Activated naive CD4-positive, alpha-beta T cell treated with anti-CD3 and anti-CD28 coated beads for 36 hours (primary cell): ENCODE data around the gene MOCOS. TPM values are rescaled to one million over a fixed set of nuclear protein-coding genes. Genes with fewer than 3 reads are reported as not detected.

Experiments
- CTCF ChIA-PET: fragments of 350-600 bp; sonication (Branson Sonifier 250); formaldehyde crosslinking; loops from one replicate; lab custom pipeline; 2021; ENCODE audit warnings: antibody characterized with exemption; lab: Charles Lee
- DNase-seq: peaks from one replicate; pipeline ENCODE4 v3.0.0-alpha.2; 2020
- H3K27ac Mint-ChIP-seq: one replicate; pipeline ENCODE4 v1.8.0; 2021; ENCODE audit warnings: mild to moderate bottlenecking, mixed read lengths
- H3K27me3 Mint-ChIP-seq: one replicate; pipeline ENCODE4 v1.8.0; 2021; ENCODE audit warnings: low read depth, mixed read lengths
- H3K36me3 Mint-ChIP-seq: one replicate; pipeline ENCODE4 v1.8.0; 2021; ENCODE audit warnings: low read depth, mixed read lengths
- H3K4me1 Mint-ChIP-seq: one replicate; pipeline ENCODE4 v1.8.0; 2021; ENCODE audit warnings: low read depth, mixed read lengths
- H3K4me3 Mint-ChIP-seq: one replicate; pipeline ENCODE4 v1.8.0; 2021; ENCODE audit warnings: mild to moderate bottlenecking, moderate library complexity, mixed read lengths
- H3K9me3 Mint-ChIP-seq: one replicate; pipeline ENCODE4 v1.8.0; 2021; ENCODE audit warnings: mixed read lengths
- intact Hi-C: fragments of 100-400 bp; cut with micrococcal nuclease; formaldehyde crosslinking; loops from one replicate; pipeline ENCODE4 v1.15.1; 2023
- total RNA-seq, 2 experiments: library from RNA; stranded (reverse); gene quantifications; one replicate each; pipeline ENCODE4 v1.2.3, GENCODE V29; 2021

The MOCOS gene
- total RNA-seq, 2 experiments from 2014 or later = not detected

DNA sequence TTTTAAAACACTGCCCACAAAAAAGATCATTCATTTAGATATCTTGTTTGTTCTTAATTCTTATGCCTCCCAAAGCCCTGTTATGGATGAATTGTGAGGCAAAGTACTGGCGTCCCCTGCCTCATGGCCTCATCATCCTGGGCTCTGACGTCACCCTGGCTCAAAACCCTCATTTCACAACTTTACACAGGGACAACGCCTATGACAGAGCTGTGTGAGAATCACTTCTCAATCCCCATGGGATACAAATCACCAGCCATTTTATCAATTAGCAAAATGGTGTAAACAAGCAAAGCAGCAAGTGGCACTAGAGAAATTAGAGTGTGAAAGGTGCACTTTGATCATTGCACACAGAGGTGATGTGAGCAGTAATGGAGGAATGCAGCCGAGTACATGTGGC, 126.8 kb downstream of the MOCOS start:
- H3K4me3 Mint-ChIP-seq = no peak overlapping the region
- no peak overlapping the region for H3K27ac Mint-ChIP-seq
- no peaks in the 10 kb centered on the region for H3K36me3 Mint-ChIP-seq
- peaks cover 23% of the 10 kb centered on the region for H3K27me3 Mint-ChIP-seq
- H3K4me1 Mint-ChIP-seq = no peaks in the 10 kb centered on the region
- CTCF ChIA-PET = no interaction called here
- intact Hi-C loops = no loop called here
- H3K9me3 Mint-ChIP-seq = peaks cover 9% of the 10 kb centered on the region
- no peak for DNase-seq

DNA sequence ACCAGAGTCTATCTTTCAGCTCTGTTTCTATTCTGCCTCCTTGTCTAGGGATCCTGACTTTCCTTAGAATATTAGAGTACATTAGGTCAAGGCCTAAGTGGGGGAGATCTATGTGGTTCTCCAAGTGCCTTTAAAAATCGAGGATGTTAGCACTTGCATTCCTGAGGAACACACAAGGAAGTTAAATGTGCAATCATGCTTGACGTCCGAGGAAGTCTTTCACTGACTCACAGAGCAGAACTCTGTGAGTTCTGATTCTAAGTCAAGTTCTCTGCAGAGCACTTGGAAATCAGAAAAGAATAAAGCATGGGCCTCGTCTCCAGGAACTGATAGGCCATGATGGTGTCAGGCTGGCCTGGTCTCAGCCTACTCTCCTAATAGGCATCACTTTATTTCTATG, 127.5 kb downstream of the MOCOS start:
- no peaks in the 10 kb centered on the region for H3K36me3 Mint-ChIP-seq
- no peak for DNase-seq
- H3K27me3 Mint-ChIP-seq = peaks cover 24% of the 10 kb centered on the region
- no peaks in the 10 kb centered on the region for H3K4me1 Mint-ChIP-seq
- intact Hi-C loops = no loop called here
- H3K9me3 Mint-ChIP-seq = peaks cover 15% of the 10 kb centered on the region
- CTCF ChIA-PET = no interaction called here
- H3K4me3 Mint-ChIP-seq = no peak overlapping the region
- no peak overlapping the region for H3K27ac Mint-ChIP-seq

GRCh38 chr18:36315736-36316135, 128.4 kb downstream of the MOCOS start:
- CTCF ChIA-PET = no interaction called here
- no peak for DNase-seq
- H3K27ac Mint-ChIP-seq = no peak overlapping the region
- H3K36me3 Mint-ChIP-seq = no peaks in the 10 kb centered on the region
- no peaks in the 10 kb centered on the region for H3K4me1 Mint-ChIP-seq
- H3K9me3 Mint-ChIP-seq = peaks cover 15% of the 10 kb centered on the region
- no peak overlapping the region for H3K4me3 Mint-ChIP-seq
- intact Hi-C loops = no loop called here
- peaks cover 23% of the 10 kb centered on the region for H3K27me3 Mint-ChIP-seq

GRCh38 chr18:36316246-36316645, 128.9 kb downstream of the MOCOS start:
- CTCF ChIA-PET = no interaction called here
- Mint-ChIP-seq H3K27me3 (peaks cover 24% of the 10 kb centered on the region), H3K9me3 (peaks cover 15% of the 10 kb centered on the region), H3K36me3 (no peaks in the 10 kb centered on the region), H3K27ac (no peak overlapping the region), H3K4me3 (no peak overlapping the region), H3K4me1 (no peaks in the 10 kb centered on the region)
- intact Hi-C loops = no loop called here
- no peak for DNase-seq

Other genes starting within 250 kb of the MOCOS start
- gene RPRD1A, start 119.9 kb upstream of the MOCOS start, total RNA-seq = 10 to 100 TPM; 33.9 to 35.1 TPM
- 10 to 100 TPM; 15.4 to 15.7 TPM for gene SLC39A6, start 58.2 kb upstream of the MOCOS start, total RNA-seq
- 10 to 100 TPM; 90.1 to 92.0 TPM for gene ELP2, start 57.6 kb upstream of the MOCOS start, total RNA-seq
- gene FHOD3, start 110.2 kb downstream of the MOCOS start, total RNA-seq = not detected